GM18873 (cell line): ENCODE measurements around the gene NCKAP5.
"Not testable (repeated sequence)": the region's sequence is repeated elsewhere in the genome, so short reads cannot be mapped to it uniquely, and the experiment has no call there.

ENCODE experiments used
- ATAC-seq: cut with Tn5 transposase; IDR thresholded peaks from one replicate; pipeline ENCODE4 v1.9.1; 2021; ENCODE audit warnings: mild to moderate bottlenecking, moderate library complexity, moderate number of reproducible peaks; ENCODE audit not compliant: unreplicated experiment, low FRiP score

NCKAP5 gene

GRCh38 chr2:133247631-133248030, 320.6 kb downstream of the NCKAP5 start:
- ATAC-seq: peak; percentile 56

GRCh38 chr2:133241224-133241571, 327.1 kb downstream of the NCKAP5 start:
- no peak for ATAC-seq

GRCh38 chr2:133240491-133241223, 327.6 kb downstream of the NCKAP5 start:
- no peak for ATAC-seq

GRCh38 chr2:133235968-133236367, 332.3 kb downstream of the NCKAP5 start:
- no peak for ATAC-seq

GRCh38 chr2:133232556-133232955, 335.7 kb downstream of the NCKAP5 start:
- ATAC-seq: no peak

- ATAC-seq: no peak
Observed at GRCh38 chr2:133231264-133231663, 337.0 kb downstream of the NCKAP5 start.

- no peak for ATAC-seq
Observed at GRCh38 chr2:133229974-133230373, 338.3 kb downstream of the NCKAP5 start.

- ATAC-seq: no peak
Observed at GRCh38 chr2:133223226-133223625, 345.0 kb downstream of the NCKAP5 start.

- no peak for ATAC-seq
Observed at GRCh38 chr2:133221398-133221797, 346.9 kb downstream of the NCKAP5 start.

GRCh38 chr2:133218204-133218603, 350.1 kb downstream of the NCKAP5 start:
- no peak for ATAC-seq

- no peak for ATAC-seq
Observed at GRCh38 chr2:133215477-133215876, 352.8 kb downstream of the NCKAP5 start.

GRCh38 chr2:133213651-133214050, 354.6 kb downstream of the NCKAP5 start:
- ATAC-seq: no peak

- ATAC-seq: no peak
Observed at GRCh38 chr2:133209325-133209724, 358.9 kb downstream of the NCKAP5 start.

- not testable (repeated sequence) for ATAC-seq
Observed at GRCh38 chr2:133206666-133207065, 361.6 kb downstream of the NCKAP5 start.

GRCh38 chr2:133204421-133204820, 363.8 kb downstream of the NCKAP5 start:
- no peak for ATAC-seq

- no peak for ATAC-seq
Observed at GRCh38 chr2:133200684-133201421, 367.4 kb downstream of the NCKAP5 start.

- no peak for ATAC-seq
Observed at GRCh38 chr2:133198678-133199077, 369.6 kb downstream of the NCKAP5 start.

- ATAC-seq: no peak
Observed at GRCh38 chr2:133197156-133197555, 371.1 kb downstream of the NCKAP5 start.

- ATAC-seq: no peak
Observed at GRCh38 chr2:133194777-133195335, 373.4 kb downstream of the NCKAP5 start.

GRCh38 chr2:133194362-133194655, 374.0 kb downstream of the NCKAP5 start:
- no peak for ATAC-seq

GRCh38 chr2:133193544-133194361, 374.5 kb downstream of the NCKAP5 start:
- no peak for ATAC-seq
